Keratinocyte (primary cell): ENCODE results near the gene NUMB.

Source experiments
- EZH2 ChIP-seq: IDR thresholded peaks from one replicate; pipeline ENCODE4 v1.6.1; 2012; ENCODE audit warnings: inconsistent platforms, mild to moderate bottlenecking, low read length, moderate library complexity
- TF ChIP-seq, protein P1 (sequence below), 3 experiments: IDR thresholded peaks in 1 of 3; conservative IDR thresholded peaks in 1 of 3; optimal IDR thresholded peaks in 1 of 3; 2 replicates in 2 of 3; 3 replicates in 1 of 3; pipeline versions ENCODE3 to v1.5.1; 2011; ENCODE audit warnings: low read length in 3 of 3, mild to moderate bottlenecking in 3 of 3, moderate library complexity in 2 of 3, control low read depth in 1 of 3, inconsistent platforms in 1 of 3; ENCODE audit not compliant: insufficient read depth in 2 of 3; ENCODE audit errors: extremely low read depth in 1 of 3

DNA sequence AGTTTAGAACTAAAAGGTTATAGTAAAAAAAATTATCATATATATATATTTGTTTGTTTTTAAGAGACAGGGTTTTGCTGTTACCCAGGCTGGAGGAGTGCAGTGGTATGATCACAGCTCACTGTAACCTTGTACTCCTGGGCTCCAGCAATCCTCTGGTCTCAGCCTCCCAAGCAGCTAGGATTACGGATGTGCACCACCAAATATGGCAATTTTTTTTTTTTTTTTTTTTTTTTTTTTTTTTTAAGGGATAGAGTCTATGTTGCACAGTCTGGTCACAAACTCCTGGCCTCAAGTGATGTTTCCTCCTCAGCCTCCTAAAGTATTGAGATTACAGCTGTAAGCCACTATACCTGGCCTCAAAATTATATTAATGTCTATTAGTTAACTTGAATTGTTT is 172.4 kb downstream of the NUMB start:
- TF ChIP-seq, protein P1, sequence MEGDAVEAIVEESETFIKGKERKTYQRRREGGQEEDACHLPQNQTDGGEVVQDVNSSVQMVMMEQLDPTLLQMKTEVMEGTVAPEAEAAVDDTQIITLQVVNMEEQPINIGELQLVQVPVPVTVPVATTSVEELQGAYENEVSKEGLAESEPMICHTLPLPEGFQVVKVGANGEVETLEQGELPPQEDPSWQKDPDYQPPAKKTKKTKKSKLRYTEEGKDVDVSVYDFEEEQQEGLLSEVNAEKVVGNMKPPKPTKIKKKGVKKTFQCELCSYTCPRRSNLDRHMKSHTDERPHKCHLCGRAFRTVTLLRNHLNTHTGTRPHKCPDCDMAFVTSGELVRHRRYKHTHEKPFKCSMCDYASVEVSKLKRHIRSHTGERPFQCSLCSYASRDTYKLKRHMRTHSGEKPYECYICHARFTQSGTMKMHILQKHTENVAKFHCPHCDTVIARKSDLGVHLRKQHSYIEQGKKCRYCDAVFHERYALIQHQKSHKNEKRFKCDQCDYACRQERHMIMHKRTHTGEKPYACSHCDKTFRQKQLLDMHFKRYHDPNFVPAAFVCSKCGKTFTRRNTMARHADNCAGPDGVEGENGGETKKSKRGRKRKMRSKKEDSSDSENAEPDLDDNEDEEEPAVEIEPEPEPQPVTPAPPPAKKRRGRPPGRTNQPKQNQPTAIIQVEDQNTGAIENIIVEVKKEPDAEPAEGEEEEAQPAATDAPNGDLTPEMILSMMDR (optimal IDR thresholded peaks at IDR 0.05 in 1 of 3, IDR thresholded peaks at IDR 0.05 in 1 of 3, conservative IDR thresholded peaks at IDR 0.05 in 1 of 3; ENCODE audit: extremely low read depth in 1 of 3, insufficient read depth in 2 of 3, low read length in 3 of 3) = no peak
- TF ChIP-seq EZH2 = no peak
